Psoas muscle (tissue), 8 donors: Measurements from ENCODE around the gene EXOC8. TPM values are rescaled to one million over a fixed set of nuclear protein-coding genes. Genes with fewer than 3 reads are reported as not detected.

Experiments
- ATAC-seq, 4 donors: fragments of 200-7000 bp; cut with Tn5 transposase; one replicate each; pipeline ENCODE4 v1.9.1; 2020; ENCODE audit warnings: moderate library complexity in 3 of 4, mild to moderate bottlenecking in 2 of 4
- DNase-seq, 2 donors: peaks; one replicate each; pipeline ENCODE4 v3.0.0-alpha.2; 2020
- H3K27ac ChIP-seq: fragments of 200-600 bp; one replicate; pipeline ENCODE4 v1.8.0; 2022
- H3K27me3 ChIP-seq, 3 donors: fragments of 200-600 bp in 1 of 3; one replicate each; pipeline versions ENCODE4 v1.6.1 to v1.8.0; 2013 to 2022; ENCODE audit warnings: low read length in 2 of 3, mild to moderate bottlenecking in 2 of 3, moderate library complexity in 1 of 3; ENCODE audit not compliant: insufficient read depth in 3 of 3
- H3K36me3 ChIP-seq, 2 donors: fragments of 200-600 bp in 1 of 2; one replicate each; pipeline versions ENCODE4 v1.6.1 to v1.8.0; 2013 to 2022; ENCODE audit warnings: low read depth in 1 of 2, mild to moderate bottlenecking in 1 of 2, moderate library complexity in 1 of 2; ENCODE audit not compliant: insufficient read depth in 1 of 2
- H3K4me1 ChIP-seq: fragments of 200-600 bp; one replicate; pipeline ENCODE4 v1.8.0; 2022
- H3K4me3 ChIP-seq: fragments of 200-600 bp; one replicate; pipeline ENCODE4 v1.8.0; 2022; ENCODE audit warnings: mild to moderate bottlenecking
- H3K9me3 ChIP-seq: fragments of 200-600 bp; one replicate; pipeline ENCODE4 v1.8.0; 2022
- WGBS, 3 donors: extraction: QIAGEN DNeasy Blood & Tissue Kit; methylation state at CpG; one replicate each; pipeline versions ENCODE4 v1.1.6 to v1.1.7; 2013; 5-methylcytosine and 5-hydroxymethylcytosine counted together
- intact Hi-C, 2 donors: fragments of 100-400 bp; cut with DNase I; formaldehyde crosslinking; loops; one replicate each; pipeline versions ENCODE4 v1.11.0 to v1.14.2; 2022
- polyA plus RNA-seq, 3 donors: library from polyadenylated mRNA; stranded (reverse); fragments of 200-250 nt; gene quantifications; one replicate each; pipeline ENCODE4 v1.2.3, GENCODE V29; 2013
- total RNA-seq, 4 donors: library from RNA; stranded (reverse); fragmentation: NEBNext Ultra II Directional in 2 of 4; extraction: Animal tissue kit (Norgen Biotek cat#: 25700) in 2 of 4; gene quantifications; one replicate each; pipeline versions ENCODE4 v1.2.1 to v1.2.4, GENCODE V29; 2021 to 2023
- TF ChIP-seq, protein P1 (sequence below): fragments of 200-600 bp; IDR thresholded peaks from one replicate; pipeline ENCODE4 v1.8.0; 2022; ENCODE audit warnings: antibody characterized with exemption
- donor health status: healthy with polysubstance abuse.
- donor health status: DM: no; HTN: no; CAD: no; lungs with moderate emphysema.
- donor health status: Bipolar disorder and iron deficiency.
- donor health status: healthy.
- donor health status: DM: yes; HTN: yes; CAD: no.
- donor health status: DM: no; HTN: no; CAD: no.
- donor health status: DM: no; HTN: no; CAD: no.
- donor health status: DM: yes; HTN: yes; CAD: no.

The EXOC8 gene
- total and polyA plus RNA-seq, 7 donors = 5.2 to 39.9 (median 15.9) TPM

DNA sequence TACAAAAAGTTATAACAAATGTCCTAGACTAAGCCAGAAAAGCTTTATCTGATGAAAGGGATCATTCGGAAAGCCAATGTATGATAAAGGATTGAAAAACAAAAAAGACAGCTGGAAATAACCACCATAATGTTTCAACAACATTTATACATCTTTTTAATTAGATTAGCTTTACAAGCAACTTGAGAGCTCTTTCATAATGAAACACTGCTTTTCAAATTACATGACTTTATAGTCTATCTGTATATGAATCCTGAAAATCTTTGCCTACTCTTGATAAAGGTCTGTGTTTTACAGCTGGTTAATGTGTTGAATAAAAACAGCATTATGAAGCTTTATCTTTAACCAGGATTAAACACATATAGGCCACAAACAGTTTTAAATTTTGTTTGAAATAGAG, 26.0 kb upstream of the EXOC8 start:
- 88 to 96% (median 89%) methylated on average over 1 of the region's 1 CpG for WGBS, 3 donors
- Histone ChIP-seq H3K36me3 (peaks cover 0 to 65% of the 10 kb centered on the region in 2 donors), H3K27me3 (no peaks in the 10 kb centered on the region), H3K4me3 (no peak overlapping the region), H3K9me3 (no peaks in the 10 kb centered on the region), H3K4me1 (peaks cover 15% of the 10 kb centered on the region), H3K27ac (no peak overlapping the region)
- DNase-seq (no peak), ATAC-seq (no peak)
- intact Hi-C loops = loop anchor here in 1 of 2 donors (5.0 kb wide), 1 partner anchor 54 kb away; no protein-coding TSS in a partner anchor
- TF ChIP-seq, protein P1, sequence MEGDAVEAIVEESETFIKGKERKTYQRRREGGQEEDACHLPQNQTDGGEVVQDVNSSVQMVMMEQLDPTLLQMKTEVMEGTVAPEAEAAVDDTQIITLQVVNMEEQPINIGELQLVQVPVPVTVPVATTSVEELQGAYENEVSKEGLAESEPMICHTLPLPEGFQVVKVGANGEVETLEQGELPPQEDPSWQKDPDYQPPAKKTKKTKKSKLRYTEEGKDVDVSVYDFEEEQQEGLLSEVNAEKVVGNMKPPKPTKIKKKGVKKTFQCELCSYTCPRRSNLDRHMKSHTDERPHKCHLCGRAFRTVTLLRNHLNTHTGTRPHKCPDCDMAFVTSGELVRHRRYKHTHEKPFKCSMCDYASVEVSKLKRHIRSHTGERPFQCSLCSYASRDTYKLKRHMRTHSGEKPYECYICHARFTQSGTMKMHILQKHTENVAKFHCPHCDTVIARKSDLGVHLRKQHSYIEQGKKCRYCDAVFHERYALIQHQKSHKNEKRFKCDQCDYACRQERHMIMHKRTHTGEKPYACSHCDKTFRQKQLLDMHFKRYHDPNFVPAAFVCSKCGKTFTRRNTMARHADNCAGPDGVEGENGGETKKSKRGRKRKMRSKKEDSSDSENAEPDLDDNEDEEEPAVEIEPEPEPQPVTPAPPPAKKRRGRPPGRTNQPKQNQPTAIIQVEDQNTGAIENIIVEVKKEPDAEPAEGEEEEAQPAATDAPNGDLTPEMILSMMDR = no peak

DNA sequence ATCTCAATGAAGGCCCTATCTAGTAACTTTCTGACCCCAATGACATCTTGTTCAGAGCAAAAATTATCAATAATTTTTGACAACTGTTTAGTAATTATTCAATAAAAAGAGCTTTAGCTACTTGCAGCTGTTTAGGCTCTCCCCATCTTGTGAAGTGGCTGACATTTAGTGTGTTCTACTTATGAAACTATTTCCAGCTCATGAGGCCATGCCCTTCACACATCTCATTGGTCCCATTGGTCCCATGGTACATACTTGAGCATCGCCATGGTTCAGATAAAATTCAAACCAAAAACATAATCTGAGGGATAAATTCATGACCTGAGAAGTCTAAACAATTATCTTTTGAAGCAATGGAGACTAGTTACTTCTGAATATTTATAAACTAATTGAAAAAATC, 24.7 kb upstream of the EXOC8 start:
- Histone ChIP-seq H3K36me3 (peaks cover 0 to 53% of the 10 kb centered on the region in 2 donors), H3K27ac (peak overlapping the region; percentile 50)

DNA sequence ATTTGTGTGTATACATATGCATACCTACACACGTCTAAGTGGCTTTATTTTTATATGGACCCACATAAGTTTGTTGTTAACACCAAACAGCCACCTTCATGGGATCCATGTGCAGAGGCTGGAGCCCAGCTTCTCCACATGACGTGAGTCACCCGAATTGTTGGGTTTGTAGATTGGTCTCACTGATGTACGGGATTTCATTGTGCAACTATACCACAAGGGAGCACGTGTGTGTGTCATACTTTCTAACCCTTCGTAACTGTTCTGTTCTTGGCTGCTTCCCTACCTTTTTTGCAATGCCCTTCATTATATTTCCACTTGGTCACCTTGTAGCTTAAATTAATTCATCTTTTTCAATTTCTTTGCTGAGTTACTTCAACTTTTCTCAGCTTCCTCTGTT, 21.5 kb upstream of the EXOC8 start:
- Histone ChIP-seq H3K36me3 (peaks cover 0 to 21% of the 10 kb centered on the region in 2 donors), H3K27me3 (no peaks in the 10 kb centered on the region), H3K9me3 (no peaks in the 10 kb centered on the region), H3K4me1 (peaks cover 30% of the 10 kb centered on the region), H3K4me3 (no peak overlapping the region), H3K27ac (peak overlapping the region; percentile 73)
- peak; percentile 78 to 90 (median 84) for ATAC-seq
- WGBS, 3 donors = 44 to 58% (median 51%) methylated on average over 6 of the region's 6 CpGs
- peak; percentile 58 to 78 for DNase-seq
- intact Hi-C loops = loop anchor here (2.0 to 5.0 kb wide), 3 partner anchors 178 to 232 kb away; no protein-coding TSS in a partner anchor
- TF ChIP-seq, protein P1 = no peak

More for the DNA sequence above, 24.7 kb upstream of the EXOC8 start:
- Histone ChIP-seq H3K4me1 (peaks cover 28% of the 10 kb centered on the region), H3K4me3 (no peak overlapping the region), H3K27me3 (no peaks in the 10 kb centered on the region), H3K9me3 (no peaks in the 10 kb centered on the region)
- ATAC-seq (peak in 2 of 4 donors; percentile 31 to 49), DNase-seq (no peak)
- TF ChIP-seq, protein P1 = no peak
- intact Hi-C loops = loop anchor here in 1 of 2 donors (5.0 kb wide), 1 partner anchor 55 kb away; no protein-coding TSS in a partner anchor
- 42 to 84% (median 60%) methylated on average over 1 of the region's 1 CpG for WGBS, 3 donors

DNA sequence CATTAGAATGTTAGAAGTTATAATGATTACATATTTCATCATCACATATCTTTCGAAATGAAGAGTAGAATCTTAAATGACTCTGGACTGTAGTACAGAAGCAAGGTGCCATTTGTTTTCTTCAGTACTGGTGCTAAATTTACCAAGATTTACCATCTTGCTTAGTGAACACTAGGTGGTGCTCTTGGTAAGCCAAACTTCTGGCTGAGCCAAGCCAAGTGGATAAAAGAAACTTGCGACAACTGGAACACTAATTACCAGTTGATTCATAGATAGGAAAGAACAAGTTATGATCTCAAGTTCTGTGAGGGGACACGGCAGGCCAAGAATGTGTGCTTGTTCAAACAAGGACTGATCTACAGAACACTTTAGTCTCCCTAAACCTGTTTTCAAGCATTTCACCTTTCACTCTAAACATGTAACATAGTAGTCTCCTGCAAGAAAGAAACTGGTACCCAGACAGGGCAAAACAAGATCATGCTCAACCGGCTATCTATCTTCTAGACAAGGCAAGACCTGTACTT, 20.2 kb upstream of the EXOC8 start:
- ATAC-seq = peak; percentile 65 to 81 (median 73)
- Histone ChIP-seq H3K4me3 (peak overlapping the region; percentile 5), H3K27me3 (no peaks in the 10 kb centered on the region), H3K9me3 (no peaks in the 10 kb centered on the region), H3K4me1 (peaks cover 30% of the 10 kb centered on the region), H3K27ac (peak overlapping the region; percentile 73), H3K36me3 (peaks cover 0 to 15% of the 10 kb centered on the region in 2 donors)
- intact Hi-C loops = loop anchor here (2.0 to 5.0 kb wide), 3 partner anchors 179 to 233 kb away; no protein-coding TSS in a partner anchor
- DNase-seq = peak in 1 of 2 donors; percentile 63
- 6 to 9% (median 6%) methylated on average over 4 of the region's 4 CpGs for WGBS, 3 donors
- TF ChIP-seq, protein P1 = peak; percentile 84
